Left ventricle myocardium inferior (tissue), 1 donor: Measurements from ENCODE around the gene CLN6. TPM values are rescaled to one million over a fixed set of nuclear protein-coding genes. Genes with fewer than 3 reads are reported as not detected.

Experiments used
- DNase-seq: peaks from one replicate; pipeline ENCODE4 v3.0.0-alpha.2; 2020
- H3K27ac ChIP-seq: fragments of 200-600 bp; replicated peaks from 2 replicates; pipeline ENCODE4 v1.8.0; 2021
- H3K27me3 ChIP-seq: fragments of 200-600 bp; 2 replicates; pipeline ENCODE4 v1.8.0; 2021; ENCODE audit warnings: low read depth
- H3K36me3 ChIP-seq: fragments of 200-600 bp; 2 replicates; pipeline ENCODE4 v1.8.0; 2021
- H3K4me1 ChIP-seq: fragments of 200-600 bp; 2 replicates; pipeline ENCODE4 v1.8.0; 2021
- H3K4me3 ChIP-seq: fragments of 200-600 bp; 2 replicates; pipeline ENCODE4 v1.8.0; 2021; ENCODE audit warnings: mild to moderate bottlenecking, moderate library complexity
- H3K9me3 ChIP-seq: fragments of 200-600 bp; replicated peaks from 2 replicates; pipeline ENCODE4 v1.8.0; 2021
- CTCF ChIP-seq: fragments of 200-600 bp; IDR thresholded peaks from 2 replicates; pipeline ENCODE4 v1.8.0; 2021; ENCODE audit warnings: antibody characterized with exemption, mild to moderate bottlenecking, borderline replicate concordance
- intact Hi-C: fragments of 100-400 bp; cut with micrococcal nuclease; formaldehyde crosslinking; loops from one replicate; pipeline ENCODE4 v1.11.0; 2022
- total RNA-seq: library from RNA; stranded (reverse); fragmentation: NEBNext Ultra II Directional; extraction: Animal tissue kit (Norgen Biotek cat#: 25700); gene quantifications from one replicate; pipeline ENCODE4 v1.2.1, GENCODE V29; 2021
- donor health status: DM: no; HTN: yes; CAD: no; lungs with severe emphysema.

Gene CLN6
- total RNA-seq, 1 donor from 2014 or later = 6.6 TPM

- H3K4me1 ChIP-seq = peaks cover 40% of the 10 kb centered on the region
- intact Hi-C loops = no loop called here
- DNase-seq = no peak
- no peaks in the 10 kb centered on the region for H3K27me3 ChIP-seq
- H3K4me3 ChIP-seq = no peak overlapping the region
- no peaks in the 10 kb centered on the region for H3K9me3 ChIP-seq
- H3K27ac ChIP-seq = no peak overlapping the region
- no peaks in the 10 kb centered on the region for H3K36me3 ChIP-seq
- TF ChIP-seq CTCF = no peak
Measured at GRCh38 chr15:68199340-68199739, 30.2 kb downstream of the CLN6 start.

- intact Hi-C loops = no loop called here
- H3K27me3 ChIP-seq = no peaks in the 10 kb centered on the region
- H3K36me3 ChIP-seq = peaks cover 7% of the 10 kb centered on the region
- TF ChIP-seq CTCF = no peak
- DNase-seq = no peak
- no peak overlapping the region for H3K27ac ChIP-seq
- peaks cover 50% of the 10 kb centered on the region for H3K4me1 ChIP-seq
- H3K4me3 ChIP-seq = no peak overlapping the region
- no peaks in the 10 kb centered on the region for H3K9me3 ChIP-seq
Measured at GRCh38 chr15:68197661-68198437, 31.7 kb downstream of the CLN6 start.

DNA sequence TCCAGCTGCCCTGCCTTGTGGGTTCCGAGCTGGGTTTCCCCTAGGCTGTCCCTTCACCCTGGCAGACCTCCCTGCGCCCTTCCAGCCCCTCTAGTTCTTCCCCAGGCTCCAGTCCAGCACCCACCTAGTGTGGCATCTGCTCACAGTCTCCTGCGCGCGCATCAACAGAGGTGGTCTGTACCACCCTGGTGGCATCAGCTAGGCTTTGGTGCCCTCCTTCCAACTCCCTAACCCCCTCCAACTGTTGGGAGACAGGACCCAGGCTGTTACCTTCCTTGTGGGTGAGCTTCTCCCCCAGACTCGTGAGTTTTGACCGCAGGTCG, 32.4 kb downstream of the CLN6 start:
- no peak for DNase-seq
- Histone ChIP-seq H3K4me1 (peaks cover 57% of the 10 kb centered on the region), H3K4me3 (no peak overlapping the region), H3K27ac (no peak overlapping the region), H3K9me3 (no peaks in the 10 kb centered on the region), H3K27me3 (no peaks in the 10 kb centered on the region), H3K36me3 (peaks cover 7% of the 10 kb centered on the region)
- intact Hi-C loops = no loop called here
- TF ChIP-seq CTCF = no peak

DNA sequence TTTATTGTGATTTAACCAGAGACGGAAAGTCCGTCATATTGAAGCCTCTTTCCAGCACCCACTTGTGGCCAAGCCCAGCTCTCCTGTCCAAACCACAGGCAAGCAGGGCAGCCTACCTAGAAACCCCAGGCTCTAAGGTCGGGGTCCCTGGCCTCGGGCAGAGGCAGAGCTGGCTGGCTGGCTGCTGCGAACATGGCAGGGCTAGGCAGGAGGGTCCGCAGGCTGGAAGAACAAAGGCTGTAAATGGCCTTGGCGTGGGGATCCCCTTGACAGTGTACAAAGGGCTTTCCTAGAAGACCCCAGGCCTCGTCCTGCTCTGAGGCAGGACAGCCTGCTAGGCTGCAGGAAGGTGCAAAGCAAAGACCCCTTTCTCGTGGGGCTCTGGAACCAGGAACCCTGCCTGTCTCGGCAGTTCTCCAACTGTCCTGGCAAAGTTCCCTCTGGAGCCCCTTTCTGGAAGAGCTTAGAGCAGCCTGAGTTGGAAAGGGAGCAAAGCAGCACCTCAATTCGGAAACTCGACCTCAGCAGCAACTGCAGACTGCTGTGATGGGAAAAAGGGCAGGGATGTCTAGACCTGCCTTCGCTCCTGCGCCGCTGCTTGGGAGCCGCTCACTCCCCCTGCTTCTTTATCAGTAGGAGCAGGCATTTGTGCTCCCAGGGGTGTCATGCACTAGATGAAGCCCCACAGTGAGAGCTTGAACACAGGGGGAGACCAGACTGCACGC, 32.9 kb downstream of the CLN6 start:
- H3K4me1 ChIP-seq = peaks cover 61% of the 10 kb centered on the region
- no peak for DNase-seq
- no peak overlapping the region for H3K27ac ChIP-seq

More for the DNA sequence above, 32.9 kb downstream of the CLN6 start:
- no peak for TF ChIP-seq CTCF
- H3K9me3 ChIP-seq = no peaks in the 10 kb centered on the region
- no peak overlapping the region for H3K4me3 ChIP-seq
- peaks cover 7% of the 10 kb centered on the region for H3K36me3 ChIP-seq
- H3K27me3 ChIP-seq = no peaks in the 10 kb centered on the region
- intact Hi-C loops = no loop called here
